ENCODE measurements around the gene OSCAR.

The OSCAR gene, protein sequence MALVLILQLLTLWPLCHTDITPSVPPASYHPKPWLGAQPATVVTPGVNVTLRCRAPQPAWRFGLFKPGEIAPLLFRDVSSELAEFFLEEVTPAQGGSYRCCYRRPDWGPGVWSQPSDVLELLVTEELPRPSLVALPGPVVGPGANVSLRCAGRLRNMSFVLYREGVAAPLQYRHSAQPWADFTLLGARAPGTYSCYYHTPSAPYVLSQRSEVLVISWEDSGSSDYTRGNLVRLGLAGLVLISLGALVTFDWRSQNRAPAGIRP

DNA sequence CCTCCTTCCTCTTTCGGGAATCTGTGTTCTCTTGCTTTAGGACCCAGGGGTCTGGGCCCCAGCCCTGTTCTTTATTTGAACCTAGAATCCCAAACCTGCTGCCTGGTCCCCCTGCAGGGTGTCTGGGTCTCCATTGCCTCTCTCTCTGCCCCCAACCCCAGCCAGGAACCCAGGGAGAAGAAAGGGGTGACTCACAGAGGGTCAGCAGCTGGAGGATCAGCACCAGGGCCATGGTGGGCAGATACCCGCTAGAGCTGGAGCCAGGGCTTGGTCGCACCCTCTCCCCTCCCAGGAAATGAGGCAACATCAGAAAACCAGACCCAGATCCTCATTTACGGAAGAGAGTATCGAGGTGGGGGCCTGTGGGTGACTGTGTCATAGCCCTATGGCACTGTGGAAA, at the start of gene OSCAR:
Gene OSCAR, minus strand, starts transcription at position 243 of the 400 bp plus-strand sequence. Its CDS starts 11 bp downstream, at position 232.
- no peak for DNase-seq

DNA sequence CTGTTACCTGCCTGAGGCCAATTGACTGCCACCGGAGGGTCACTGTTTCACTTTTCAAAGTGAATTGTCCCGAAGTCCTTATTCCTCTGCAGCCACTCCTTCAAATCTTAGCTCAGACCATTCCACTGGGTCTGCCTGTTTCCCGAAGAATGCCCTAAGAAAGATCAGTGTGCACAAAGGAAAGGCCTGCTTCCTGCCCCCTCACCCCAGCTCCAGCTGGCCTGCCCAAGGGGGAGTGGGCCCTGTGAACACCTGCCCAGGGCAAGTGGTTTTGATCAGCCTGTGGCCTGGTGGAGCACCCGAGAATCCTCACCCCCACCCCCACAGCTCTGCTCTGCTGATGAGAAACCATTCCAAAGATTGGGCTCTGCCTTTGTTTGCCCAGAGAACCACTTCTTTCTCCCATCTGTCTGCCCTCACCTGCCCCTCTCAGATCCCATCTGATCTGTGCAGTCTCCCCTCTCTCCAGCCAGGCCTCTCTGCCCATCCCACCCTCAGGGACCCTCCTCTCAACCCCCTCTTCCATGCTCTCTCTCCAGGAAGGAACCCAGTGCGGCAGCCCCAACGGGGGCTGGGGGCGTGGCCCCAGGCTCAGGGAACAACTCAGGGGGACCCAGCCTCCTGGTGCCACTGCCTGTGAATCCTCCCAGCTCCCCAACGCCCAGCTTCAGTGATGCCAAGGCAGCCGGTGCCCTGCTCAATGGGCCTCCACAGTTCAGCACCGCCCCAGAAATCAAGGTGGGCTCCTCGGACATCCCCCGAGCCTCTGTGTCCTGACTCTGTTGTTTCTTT, 48.6 kb upstream of the OSCAR start:
- DNase-seq = no peak

DNA sequence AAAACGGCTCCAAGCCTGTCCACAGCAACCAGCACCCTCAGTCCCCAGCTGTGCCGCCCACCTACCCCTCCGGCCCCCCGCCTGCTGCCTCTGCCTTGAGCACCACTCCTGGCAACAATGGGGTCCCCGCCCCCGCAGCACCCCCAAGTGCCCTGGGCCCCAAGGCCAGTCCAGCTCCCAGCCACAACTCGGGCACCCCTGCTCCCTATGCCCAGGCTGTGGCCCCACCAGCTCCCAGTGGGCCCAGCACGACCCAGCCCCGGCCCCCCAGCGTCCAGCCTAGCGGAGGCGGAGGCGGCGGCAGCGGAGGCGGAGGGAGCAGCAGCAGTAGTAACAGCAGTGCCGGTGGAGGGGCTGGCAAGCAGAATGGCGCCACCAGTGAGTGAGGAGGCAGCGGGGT, 47.6 kb upstream of the OSCAR start:
- no peak for DNase-seq

DNA sequence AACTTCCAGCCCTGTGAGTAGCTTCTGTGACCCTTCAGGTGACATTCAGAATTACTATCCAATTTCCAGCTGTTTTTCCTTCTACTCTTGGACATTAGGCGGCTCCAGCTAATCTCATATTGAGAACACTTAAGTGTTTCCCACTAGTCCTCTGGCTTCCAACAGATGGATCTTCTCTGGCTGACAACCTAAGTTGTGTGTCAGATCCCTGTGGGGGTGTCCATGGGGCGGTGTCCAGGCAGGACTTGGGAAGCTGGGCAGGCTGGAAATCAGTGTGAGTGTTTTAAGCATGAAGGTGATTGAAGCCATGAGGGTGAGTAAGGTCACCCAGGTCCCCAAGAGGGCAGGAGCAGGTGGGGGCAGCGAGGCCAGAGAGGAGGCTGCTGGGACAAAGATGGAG, 47.1 kb upstream of the OSCAR start:
- DNase-seq = no peak

DNA sequence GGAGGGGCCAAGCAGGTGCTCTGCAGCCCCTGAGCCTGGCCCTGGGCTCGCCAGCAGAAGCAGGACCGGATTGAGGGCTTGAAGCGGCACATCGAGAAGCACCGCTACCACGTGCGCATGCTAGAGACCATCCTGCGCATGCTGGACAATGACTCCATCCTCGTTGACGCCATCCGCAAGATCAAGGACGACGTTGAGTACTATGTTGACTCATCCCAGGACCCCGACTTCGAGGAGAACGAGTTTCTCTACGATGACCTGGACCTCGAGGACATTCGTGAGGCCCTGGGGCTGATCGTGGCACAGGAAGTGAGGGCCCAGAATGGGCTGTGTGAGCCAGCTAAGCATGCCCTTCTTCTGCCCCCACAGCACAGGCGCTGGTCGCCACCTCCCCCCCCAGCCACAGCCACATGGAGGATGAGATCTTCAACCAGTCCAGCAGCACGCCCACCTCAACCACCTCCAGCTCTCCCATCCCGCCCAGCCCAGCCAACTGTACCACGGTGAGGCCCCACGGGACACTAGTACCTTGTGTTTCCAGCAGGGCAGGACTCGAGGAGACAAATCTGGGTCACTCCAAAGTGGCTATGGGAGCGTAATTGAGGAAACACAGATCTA, 45.0 kb upstream of the OSCAR start:
- no peak for DNase-seq

DNA sequence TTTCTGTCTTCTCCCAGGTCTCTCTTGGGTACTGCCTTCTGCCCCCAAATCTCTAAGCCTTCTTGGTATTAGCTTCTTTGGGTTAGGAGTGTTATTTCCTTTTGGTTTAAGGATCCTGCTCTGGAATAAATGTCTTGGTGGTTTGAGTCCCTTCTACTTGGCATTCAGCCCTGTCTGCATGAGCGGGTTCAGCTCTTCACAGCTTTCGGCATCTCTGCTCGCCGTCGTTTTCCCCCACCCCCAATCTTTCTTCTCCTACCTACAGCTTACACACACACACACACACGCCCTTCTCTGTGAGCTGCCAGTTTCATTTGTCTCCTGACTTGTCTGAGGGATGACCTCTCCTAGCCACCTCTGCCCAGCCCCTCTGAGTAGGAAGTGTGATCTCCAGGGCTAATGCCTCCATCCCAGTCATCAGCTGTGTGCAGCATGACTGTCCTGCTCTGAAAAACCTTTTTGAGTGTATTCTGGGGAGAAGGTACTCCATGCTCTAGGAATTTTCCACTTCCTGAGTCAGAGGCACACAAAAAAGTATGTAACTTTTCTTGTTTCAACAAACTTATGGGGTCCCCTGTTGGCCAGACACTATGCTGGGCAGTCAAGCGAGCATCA, 41.7 kb upstream of the OSCAR start:
- DNase-seq = no peak

DNA sequence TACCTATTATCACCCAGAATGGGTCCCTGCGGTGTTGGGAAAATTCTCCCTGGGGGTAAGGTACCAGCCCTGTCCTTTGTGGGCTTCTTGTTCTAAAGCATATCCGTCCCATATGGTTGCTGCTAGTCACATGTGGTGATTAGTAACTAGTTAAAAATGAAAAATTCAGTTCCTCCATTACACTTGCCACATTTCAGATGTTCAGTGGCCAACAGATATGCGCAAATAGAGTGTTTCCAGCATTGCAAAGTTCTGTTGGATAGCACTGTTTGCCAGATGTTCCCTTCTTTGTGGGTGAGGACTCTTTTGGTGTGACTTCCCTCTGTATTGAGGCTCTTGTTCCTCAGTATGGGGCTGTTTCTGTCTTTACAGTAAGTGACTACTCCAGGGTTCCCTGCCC, 40.8 kb upstream of the OSCAR start:
- DNase-seq = no peak

DNA sequence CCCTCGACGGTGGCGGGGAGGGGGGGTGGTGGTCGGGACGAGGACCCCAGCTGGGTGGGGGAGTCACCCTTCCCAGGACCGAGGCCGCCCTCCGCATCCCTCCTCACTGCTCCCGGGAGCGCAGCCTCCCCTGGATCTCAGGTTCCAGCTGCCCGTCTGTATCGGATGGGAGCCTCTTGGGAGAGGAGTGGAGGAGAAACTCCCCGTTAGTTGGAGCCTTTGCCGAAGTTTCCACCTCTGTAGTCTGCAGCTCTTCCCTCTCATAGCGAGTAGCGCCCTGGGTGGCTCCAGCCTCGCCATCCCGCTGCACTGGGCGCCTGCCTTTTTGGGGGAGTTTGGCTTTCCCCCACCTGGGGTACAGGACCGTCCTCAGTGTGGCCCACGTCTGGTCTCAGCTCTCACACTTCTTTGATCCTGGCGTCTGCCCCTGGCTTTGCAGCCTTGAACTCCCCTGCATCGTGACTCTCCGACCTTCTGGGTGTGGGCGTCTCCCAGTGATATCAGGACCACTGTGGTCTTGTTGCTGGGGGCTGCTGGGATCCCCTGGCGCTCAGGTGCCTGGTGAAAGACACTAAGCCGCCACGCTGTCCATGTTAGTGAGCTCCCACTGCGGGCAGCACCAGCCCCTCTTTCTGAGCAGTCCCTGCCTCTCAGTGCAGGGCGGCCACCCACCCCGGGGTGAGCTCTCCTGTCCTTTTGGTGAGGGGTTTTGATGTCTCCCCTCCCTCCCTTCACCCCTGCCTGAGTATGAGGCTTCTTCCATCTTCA, 38.1 kb upstream of the OSCAR start:
- DNase-seq = no peak

DNA sequence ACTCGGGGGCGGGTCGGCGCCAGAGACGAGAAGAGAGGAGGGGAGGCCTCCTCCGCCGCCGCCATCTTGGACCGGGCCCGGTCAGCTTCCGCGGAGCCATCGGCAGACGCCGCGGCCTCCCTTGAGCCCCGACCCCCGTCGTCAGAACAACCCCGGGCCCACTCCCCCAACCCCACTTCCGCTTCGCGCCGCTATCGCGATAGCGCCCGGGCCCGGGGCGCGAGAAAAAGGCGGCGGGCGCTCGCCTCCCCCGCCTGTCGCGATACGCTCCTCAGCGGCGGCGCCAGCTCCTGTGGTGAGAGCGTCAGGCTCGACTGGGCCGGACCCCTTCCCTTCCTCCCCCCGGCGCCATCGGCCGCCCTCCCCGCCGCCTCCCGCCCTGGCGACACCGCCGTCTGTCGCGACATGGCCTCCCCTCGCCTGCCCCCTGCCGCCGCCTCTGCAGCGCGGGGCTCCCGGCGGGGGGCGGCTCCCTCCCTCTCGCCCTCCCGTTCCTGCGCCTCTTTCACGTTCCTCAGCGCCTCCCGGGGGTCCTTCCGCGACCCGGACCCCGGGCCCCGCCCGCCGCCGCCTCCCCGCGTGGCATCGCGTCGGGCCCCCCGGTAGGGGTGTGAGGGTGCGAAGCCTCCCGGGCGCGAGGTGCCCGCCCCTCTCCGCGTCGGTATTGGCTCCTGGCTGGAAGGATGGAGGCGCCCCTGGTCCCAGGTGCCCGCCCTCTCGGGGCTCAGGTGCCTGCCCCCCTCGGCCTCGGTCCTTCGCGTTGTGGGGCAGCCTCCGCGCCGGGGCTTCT, 37.3 kb upstream of the OSCAR start, which contains the start of gene CNOT3:
Gene CNOT3, plus strand, starts transcription at position 64 of the 790 bp plus-strand sequence. CDS start 5,217 bp downstream, outside the sequence.
- DNase-seq = no peak

DNA sequence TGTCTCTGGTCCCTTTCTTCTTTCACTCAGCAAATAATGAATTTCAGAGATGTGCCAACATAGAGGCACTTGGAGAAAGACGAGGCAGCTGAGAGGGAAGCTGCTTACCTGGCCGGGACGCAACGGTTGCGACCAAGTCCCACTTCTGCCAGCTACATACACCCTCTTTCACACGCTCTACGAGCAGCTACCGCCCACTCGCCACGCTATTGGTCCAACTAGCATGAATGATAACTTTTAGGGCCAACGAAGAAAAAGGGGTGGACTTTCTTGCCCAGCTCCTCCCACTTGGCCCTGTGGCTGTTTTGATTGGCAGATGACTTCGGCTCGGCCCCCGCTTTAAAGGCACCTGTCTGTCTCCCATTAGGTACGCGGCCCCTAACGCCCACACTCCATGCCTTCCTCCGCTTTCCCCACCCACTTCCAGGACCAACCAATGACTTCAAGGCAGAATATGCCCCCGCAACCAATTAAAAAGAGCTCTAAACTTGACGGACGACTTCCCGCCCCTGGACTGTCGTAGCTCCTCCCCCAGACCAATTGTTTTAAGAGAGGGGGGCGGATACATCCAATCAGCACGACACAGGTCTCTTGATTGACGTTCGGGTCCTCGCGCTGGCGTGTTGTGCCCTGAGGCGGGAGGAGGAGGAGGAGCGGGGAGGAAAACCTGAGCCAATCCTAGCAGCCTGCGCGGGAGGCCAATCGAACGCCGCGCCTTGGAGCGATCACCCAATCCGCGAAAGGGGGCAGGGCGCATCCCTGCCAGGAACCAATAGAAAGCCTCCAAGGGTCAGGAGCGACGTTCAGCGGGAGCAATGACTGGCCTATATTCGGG, 36.5 kb upstream of the OSCAR start:
- peak; percentile 100 for DNase-seq

DNA sequence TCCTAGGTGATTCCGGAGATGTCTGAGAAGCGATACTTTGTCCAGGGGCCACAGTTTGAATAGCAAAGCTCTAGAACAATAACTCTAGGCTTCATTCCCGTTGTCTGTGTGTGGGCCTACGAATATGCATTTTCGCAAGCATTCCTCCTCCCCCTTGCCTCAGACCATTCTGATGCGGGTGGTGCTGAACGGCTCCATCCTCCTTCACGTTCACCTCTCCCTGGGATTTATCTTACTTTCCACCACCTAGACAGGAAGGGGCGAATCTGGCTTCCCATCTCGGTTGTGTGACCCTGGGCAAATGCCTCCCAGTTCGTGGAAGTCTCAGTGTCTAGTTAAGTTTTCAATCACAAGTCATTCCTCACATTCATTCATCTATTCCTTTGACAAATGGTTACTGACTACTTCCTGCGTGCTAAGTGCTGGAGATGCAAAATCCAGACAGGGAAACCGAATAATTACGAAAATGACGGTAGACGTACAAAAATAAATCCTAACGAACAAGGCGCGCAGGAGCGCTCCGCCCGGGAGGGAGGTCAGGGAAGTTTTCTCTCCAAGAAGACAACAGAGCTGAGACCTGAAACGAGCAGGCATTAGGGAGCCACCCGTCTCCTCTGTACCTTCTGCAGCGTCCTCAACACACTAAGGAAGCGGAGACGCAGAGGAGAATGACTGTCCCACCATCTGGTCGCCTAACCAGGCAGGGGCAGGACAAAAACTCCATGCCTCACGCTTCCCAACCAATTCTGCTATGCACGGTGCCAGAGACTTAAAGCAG, 35.7 kb upstream of the OSCAR start:
- no peak for DNase-seq

DNA sequence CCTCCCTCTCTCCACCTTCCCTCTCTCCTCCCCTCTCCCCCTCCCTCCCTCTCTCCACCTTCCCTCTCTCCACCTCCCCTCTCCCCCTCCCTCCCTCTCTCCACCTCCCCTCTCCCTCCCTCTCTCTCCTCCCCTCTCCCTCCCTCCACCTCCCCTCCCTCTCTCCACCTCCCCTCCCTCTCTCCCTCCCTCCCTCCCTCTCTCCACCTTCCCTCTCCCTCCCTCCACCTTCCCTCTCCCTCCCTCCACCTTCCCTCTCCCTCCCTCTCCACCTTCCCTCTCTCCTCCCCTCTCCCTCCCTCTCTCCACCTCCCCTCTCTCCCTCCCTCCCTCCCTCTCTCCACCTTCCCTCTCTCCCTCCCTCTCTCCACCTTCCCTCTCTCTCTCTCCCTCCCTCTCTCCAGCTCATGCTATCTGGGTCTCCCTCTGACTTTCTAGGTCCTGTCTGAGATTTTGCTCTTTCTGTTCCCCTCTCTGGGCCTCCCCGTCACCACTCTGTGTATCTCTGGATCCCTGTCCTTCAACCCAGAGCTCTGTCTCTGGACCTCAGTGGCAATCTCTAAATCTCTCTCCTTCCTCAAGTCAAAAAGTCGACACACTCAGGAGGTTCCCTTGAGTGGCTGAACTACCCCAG, 33.5 kb upstream of the OSCAR start:
- no peak for DNase-seq

DNA sequence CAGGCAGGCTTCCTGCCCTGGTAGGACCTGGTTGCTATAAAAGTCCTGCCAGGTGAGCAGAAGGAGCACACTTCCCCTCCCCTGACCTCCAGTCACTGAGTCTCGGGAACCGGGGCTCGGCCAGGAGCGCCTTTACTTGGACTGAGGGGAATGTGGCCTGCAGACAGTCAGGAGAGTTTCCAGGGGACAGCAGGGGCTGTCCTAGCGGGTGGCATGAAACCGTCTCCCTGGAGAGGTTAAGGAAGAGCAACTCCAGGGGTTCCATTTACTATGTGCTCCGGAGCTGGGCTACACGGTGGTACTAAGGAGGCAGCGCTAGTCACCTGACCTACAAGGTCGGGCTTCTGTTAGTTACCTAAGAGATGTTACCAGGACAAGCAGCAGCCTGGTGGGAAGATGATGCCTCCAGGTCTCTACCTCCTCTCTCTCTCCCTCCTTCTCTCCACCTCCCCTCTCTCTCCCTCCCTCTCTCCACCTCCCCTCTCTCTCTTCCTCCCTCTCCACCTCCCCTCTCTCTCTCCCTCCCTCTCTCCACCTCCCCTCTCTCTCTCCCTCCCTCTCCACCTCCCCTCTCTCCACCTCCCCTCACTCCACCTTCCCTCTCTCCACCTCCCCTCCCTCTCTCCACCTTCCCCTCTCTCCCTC, 32.8 kb upstream of the OSCAR start:
- DNase-seq = no peak

DNA sequence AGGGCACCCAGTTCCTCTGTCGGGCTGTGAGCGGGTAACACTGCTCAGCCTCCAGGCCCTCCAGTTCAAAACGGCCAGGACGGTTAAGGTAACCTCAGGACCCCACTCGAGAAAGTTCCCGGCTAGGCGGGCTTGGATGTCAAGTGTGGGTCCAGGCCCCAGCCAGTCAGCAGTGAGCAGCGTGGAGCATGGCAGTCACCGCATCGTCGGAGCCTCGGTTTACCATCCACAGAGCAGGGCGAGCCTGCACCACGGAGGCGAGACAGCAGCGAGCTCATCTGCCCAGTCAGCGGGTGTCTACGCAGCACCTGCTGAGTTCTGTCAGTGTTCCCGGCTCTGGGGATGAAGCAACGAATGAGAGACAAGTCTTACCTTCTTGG, 29.0 kb upstream of the OSCAR start:
- no peak for DNase-seq

DNA sequence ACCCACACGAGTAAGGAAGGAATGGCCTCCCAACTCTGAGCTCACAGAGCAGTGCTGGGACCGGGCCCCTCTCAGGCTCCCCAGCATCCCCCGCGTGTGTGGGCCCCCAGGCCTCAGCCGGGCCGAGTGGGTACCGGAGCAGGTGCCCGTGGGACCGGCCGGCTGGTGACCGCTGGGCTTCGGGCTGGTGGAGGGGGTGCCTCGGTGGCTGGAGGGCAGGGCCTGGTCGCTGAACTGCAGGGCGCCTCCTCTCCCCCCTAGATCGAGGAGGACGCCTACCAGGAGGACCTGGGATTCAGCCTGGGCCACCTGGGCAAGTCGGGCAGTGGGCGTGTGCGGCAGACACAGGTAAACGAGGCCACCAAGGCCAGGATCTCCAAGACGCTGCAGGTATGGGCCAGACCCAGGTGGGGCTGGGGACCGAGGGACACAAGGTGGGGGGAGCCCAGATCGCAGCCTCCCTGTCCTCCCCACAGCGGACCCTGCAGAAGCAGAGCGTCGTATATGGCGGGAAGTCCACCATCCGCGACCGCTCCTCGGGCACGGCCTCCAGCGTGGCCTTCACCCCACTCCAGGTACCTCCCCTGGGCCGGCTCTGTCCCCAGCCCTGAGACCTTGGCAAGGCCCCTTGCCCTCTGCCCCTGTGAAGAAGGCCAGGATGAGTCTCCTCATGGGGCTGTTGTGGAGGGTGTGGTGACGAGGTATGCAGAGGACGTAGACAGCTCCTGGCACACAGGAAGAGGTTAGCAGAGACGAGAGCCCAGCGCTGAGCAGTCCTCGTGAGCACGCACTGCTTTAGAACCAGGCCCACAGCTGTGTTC, 28.4 kb upstream of the OSCAR start:
- no peak for DNase-seq

DNA sequence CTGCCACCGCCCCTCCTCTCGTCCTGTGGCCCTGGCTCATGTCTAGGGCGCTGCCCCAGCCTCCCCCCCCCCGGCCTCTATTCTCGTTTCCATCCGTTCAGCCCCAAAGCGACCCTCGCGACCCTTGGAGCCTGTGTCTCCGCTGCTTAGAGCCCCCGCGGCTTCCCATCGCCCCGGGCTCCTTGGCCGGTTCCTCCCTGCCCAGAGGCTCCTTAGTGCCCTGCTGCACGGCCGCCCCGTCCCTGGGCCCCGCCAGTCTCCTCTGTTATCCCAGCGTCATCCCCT, 27.8 kb upstream of the OSCAR start:
- DNase-seq = no peak

DNA sequence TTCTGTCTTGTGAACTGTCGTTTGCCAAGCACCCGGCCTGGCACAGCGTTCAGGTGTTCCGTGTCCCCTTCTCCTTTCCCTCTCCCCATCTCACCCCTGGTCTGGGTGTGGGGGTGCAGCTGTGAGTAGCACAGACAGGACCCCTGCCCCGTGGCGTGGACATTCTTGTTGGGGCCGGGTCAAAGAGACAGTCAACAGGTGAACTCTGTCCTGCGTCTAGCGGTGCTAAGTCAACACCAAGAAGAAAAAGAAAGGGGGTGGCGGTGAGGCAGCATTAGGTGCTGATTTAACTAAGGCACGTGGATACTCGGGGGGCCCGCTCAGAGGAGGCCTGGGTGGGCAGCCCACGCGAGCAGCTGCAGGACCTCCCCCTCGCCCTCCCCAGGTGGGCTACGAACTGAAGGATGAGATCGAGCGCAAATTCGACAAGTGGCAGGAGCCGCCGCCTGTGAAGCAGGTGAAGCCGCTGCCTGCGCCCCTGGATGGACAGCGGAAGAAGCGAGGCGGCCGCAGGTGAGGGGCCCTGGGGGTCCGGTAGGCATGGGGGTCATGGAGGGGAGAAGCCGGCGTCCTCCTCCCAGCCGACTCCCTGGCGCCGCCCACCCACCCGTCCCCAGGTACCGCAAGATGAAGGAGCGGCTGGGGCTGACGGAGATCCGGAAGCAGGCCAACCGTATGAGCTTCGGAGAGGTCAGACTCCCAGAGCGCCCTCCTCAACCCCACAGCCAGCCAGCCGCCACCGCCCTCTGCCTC, 27.3 kb upstream of the OSCAR start:
- DNase-seq = no peak

DNA sequence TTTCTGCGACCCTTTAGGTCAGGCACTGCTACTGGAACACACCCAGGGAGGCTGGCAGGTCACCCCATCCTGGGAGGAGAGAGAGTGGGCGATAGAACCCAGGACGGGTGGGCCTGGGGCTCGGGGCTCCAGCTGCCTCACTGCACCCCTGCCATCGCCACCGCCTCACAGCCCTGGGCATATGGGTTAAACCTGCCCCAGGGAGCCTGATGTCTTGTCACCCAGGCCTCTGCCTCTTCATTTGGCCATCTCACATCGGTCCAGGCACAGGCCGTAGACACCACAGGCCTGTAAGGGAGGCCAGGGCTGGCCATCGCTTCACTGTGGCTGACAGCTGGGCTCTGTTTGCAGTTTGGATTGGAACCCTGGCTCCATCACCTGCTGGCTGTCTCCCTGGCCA, 25.1 kb upstream of the OSCAR start:
- no peak for DNase-seq

Data from kidney glomerular epithelial cell (primary cell).